Keratinocyte (primary cell): ENCODE data around the gene TUBB4A.

Experiments
- CTCF ChIP-seq, 3 experiments: IDR thresholded peaks in 1 of 3; conservative IDR thresholded peaks in 1 of 3; optimal IDR thresholded peaks in 1 of 3; 2 replicates in 2 of 3; 3 replicates in 1 of 3; pipeline versions ENCODE3 to v1.5.1; 2011; ENCODE audit warnings: low read length in 3 of 3, mild to moderate bottlenecking in 3 of 3, moderate library complexity in 2 of 3, control low read depth in 1 of 3, inconsistent platforms in 1 of 3; ENCODE audit not compliant: insufficient read depth in 2 of 3; ENCODE audit errors: extremely low read depth in 1 of 3
- EZH2 ChIP-seq: IDR thresholded peaks from one replicate; pipeline ENCODE4 v1.6.1; 2012; ENCODE audit warnings: inconsistent platforms, mild to moderate bottlenecking, low read length, moderate library complexity

GRCh38 chr19:6452223-6452614 lies 49.9 kb downstream of the TUBB4A start:
- TF ChIP-seq CTCF (optimal IDR thresholded peaks at IDR 0.05 in 1 of 3, IDR thresholded peaks at IDR 0.05 in 1 of 3, conservative IDR thresholded peaks at IDR 0.05 in 1 of 3; ENCODE audit: extremely low read depth in 1 of 3, insufficient read depth in 2 of 3, low read length in 3 of 3), result no peak
- TF ChIP-seq EZH2, result no peak
